AG10803 (cell line): Measurements from ENCODE around the gene NAA30.
"Not testable (repeated sequence)": the region's sequence is repeated elsewhere in the genome, so short reads cannot be mapped to it uniquely, and the experiment has no call there.

Experiments used
- DNase-seq: peaks from one replicate; pipeline ENCODE4 v3.0.0; 2010; ENCODE audit warnings: low read depth
- H3K4me3 ChIP-seq: 2 replicates; pipeline ENCODE4 v1.5.1; 2011; ENCODE audit warnings: mild to moderate bottlenecking, low read length, control low read depth
- CTCF ChIP-seq: conservative IDR thresholded peaks from 2 replicates; pipeline ENCODE4 v1.5.1; 2011; ENCODE audit warnings: mild to moderate bottlenecking, low read length, control low read depth, inconsistent platforms

The NAA30 gene

GRCh38 chr14:57364659-57365450, 25.5 kb upstream of the NAA30 start:
- no peak overlapping the region for H3K4me3 ChIP-seq
- no peak for TF ChIP-seq CTCF
- no peak for DNase-seq

DNA sequence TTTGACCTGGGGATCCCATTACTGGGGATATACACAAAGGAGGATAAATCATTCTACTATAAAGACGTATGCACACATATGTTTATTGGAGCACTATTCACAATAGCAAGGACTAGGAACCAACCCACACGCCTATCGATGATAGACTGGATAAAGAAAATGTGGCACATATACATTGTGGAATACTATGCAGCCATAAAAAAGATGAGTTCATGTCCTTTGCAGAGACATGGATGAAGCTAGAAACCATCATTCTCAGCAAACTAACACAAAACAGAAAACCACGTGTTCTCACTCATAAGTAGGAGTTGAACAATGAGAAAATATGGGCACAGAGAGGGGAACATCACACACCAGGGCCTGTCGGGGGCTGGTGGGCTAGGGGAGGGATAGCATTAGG, 20.2 kb upstream of the NAA30 start:
- not testable (repeated sequence) for H3K4me3 ChIP-seq, DNase-seq

DNA sequence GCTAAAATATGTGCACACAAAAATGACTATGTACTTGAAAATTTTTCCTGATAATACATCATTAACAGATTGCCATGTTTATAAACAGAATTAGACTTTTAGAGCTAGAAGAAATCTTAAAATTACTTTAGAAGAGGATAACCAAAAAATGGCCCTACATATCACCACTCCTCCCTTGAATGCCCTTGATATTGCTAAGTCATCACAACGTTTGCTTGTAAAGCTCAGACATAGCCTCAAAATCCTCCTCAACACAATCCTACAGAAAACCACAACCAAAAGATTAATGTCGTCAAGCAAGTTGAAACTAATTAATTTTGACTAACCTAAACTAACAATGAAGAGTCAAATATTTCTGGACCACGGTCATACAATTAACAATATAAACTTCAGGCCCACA, 19.4 kb upstream of the NAA30 start:
- no peak for DNase-seq
- no peak overlapping the region for H3K4me3 ChIP-seq
- no peak for TF ChIP-seq CTCF

- H3K4me3 ChIP-seq: no peak overlapping the region
- DNase-seq: no peak
- TF ChIP-seq CTCF: no peak
These were observed 15.2 kb upstream of the NAA30 start for GRCh38 chr14:57375156-57375555.

- no peak overlapping the region for H3K4me3 ChIP-seq
- DNase-seq: no peak
- peak; percentile 19; the same call in 1 of the 2 replicates for TF ChIP-seq CTCF
These were observed 11.7 kb upstream of the NAA30 start for GRCh38 chr14:57378661-57379060.

GRCh38 chr14:57380935-57381334, 9.5 kb upstream of the NAA30 start:
- H3K4me3 ChIP-seq: no peak overlapping the region
- no peak for TF ChIP-seq CTCF
- no peak for DNase-seq

GRCh38 chr14:57382283-57382682, 8.1 kb upstream of the NAA30 start:
- peak; percentile 82 for DNase-seq
- H3K4me3 ChIP-seq: no peak overlapping the region

More at GRCh38 chr14:57382283-57382682, 8.1 kb upstream of the NAA30 start:
- no peak for TF ChIP-seq CTCF
